Measurements from ENCODE around the gene CHMP1B. TPM values are rescaled to one million over a fixed set of nuclear protein-coding genes. Genes with fewer than 3 reads are reported as not detected.

CHMP1B gene
- total RNA-seq, 2 experiments from 2014 or later, result 64.4 to 67.4 TPM

- no peaks in the 10 kb centered on the region for H3K9me3 Mint-ChIP-seq
- no peak for TF ChIP-seq CTCF (IDR thresholded peaks at IDR 0.05)
- intact Hi-C loops (cut with DNase I, micrococcal nuclease), result no loop called here
- H3K27ac Mint-ChIP-seq, result no peak overlapping the region
- no peaks in the 10 kb centered on the region for H3K4me1 ChIP-seq (ENCODE audit: insufficient read depth, low read length)
- ATAC-seq (ENCODE audit: poor library complexity) (no peak), DNase-seq (no peak)
- ChIA-PET CTCF (no interaction called here), POLR2A (no interaction called here)
- peaks cover 0 to 2% of the 10 kb centered on the region in 2 experiments for H3K27me3 ChIP-seq (ENCODE audit: control insufficient read depth in 1 of 2, insufficient read depth in 2 of 2, low read length in 2 of 2)
- H3K9me3 ChIP-seq (ENCODE audit: control insufficient read depth in 1 of 2, insufficient read depth in 1 of 2, low read length in 2 of 2), result no peaks in the 10 kb centered on the region
- peaks cover 7% of the 10 kb centered on the region for H3K27me3 Mint-ChIP-seq
- no peak overlapping the region for H3K4me3 ChIP-seq (ENCODE audit: low read length)
- H3K4me1 Mint-ChIP-seq (ENCODE audit: low read depth), result no peaks in the 10 kb centered on the region
- no peaks in the 10 kb centered on the region for H3K36me3 Mint-ChIP-seq (ENCODE audit: low read depth)
- H3K4me3 Mint-ChIP-seq, result no peak overlapping the region
- no peaks in the 10 kb centered on the region for H3K36me3 ChIP-seq (ENCODE audit: insufficient read depth, low read length)
- no peak overlapping the region for H3K27ac ChIP-seq (ENCODE audit: low read depth in 1 of 2, low read length in 2 of 2)
Measured at GRCh38 chr18:11861583-11862288, 10.5 kb downstream of the CHMP1B start.

GRCh38 chr18:11862468-11863137 lies 11.4 kb downstream of the CHMP1B start:
- ATAC-seq (ENCODE audit: poor library complexity) (no peak), DNase-seq (no peak)
- no peak overlapping the region for H3K4me3 Mint-ChIP-seq
- no peak overlapping the region for H3K4me3 ChIP-seq (ENCODE audit: low read length)
- no peak overlapping the region for H3K27ac ChIP-seq (ENCODE audit: low read depth in 1 of 2, low read length in 2 of 2)
- H3K9me3 Mint-ChIP-seq, result no peaks in the 10 kb centered on the region
- ChIA-PET CTCF (no interaction called here), POLR2A (no interaction called here)
- no peaks in the 10 kb centered on the region for H3K36me3 Mint-ChIP-seq (ENCODE audit: low read depth)
- intact Hi-C loops (cut with DNase I, micrococcal nuclease), result no loop called here
- no peaks in the 10 kb centered on the region for H3K36me3 ChIP-seq (ENCODE audit: insufficient read depth, low read length)
- peaks cover 0 to 2% of the 10 kb centered on the region in 2 experiments for H3K27me3 ChIP-seq (ENCODE audit: control insufficient read depth in 1 of 2, insufficient read depth in 2 of 2, low read length in 2 of 2)
- no peaks in the 10 kb centered on the region for H3K9me3 ChIP-seq (ENCODE audit: control insufficient read depth in 1 of 2, insufficient read depth in 1 of 2, low read length in 2 of 2)
- H3K27ac Mint-ChIP-seq, result no peak overlapping the region
- peaks cover 10% of the 10 kb centered on the region for H3K27me3 Mint-ChIP-seq
- no peaks in the 10 kb centered on the region for H3K4me1 Mint-ChIP-seq (ENCODE audit: low read depth)
- no peak for TF ChIP-seq CTCF (IDR thresholded peaks at IDR 0.05)
- H3K4me1 ChIP-seq (ENCODE audit: insufficient read depth, low read length), result no peaks in the 10 kb centered on the region

- CTCF ChIA-PET, result no interaction called here
Measured at GRCh38 chr18:11864471-11864870, 13.3 kb downstream of the CHMP1B start.

More at GRCh38 chr18:11864471-11864870, 13.3 kb downstream of the CHMP1B start:
- no peak for ATAC-seq (ENCODE audit: poor library complexity)
- Histone ChIP-seq H3K36me3 (ENCODE audit: insufficient read depth, low read length) (no peaks in the 10 kb centered on the region), H3K9me3 (ENCODE audit: control insufficient read depth in 1 of 2, insufficient read depth in 1 of 2, low read length in 2 of 2) (no peaks in the 10 kb centered on the region), H3K4me3 (ENCODE audit: low read length) (no peak overlapping the region), H3K4me1 (ENCODE audit: insufficient read depth, low read length) (no peaks in the 10 kb centered on the region), H3K27me3 (ENCODE audit: control insufficient read depth in 1 of 2, insufficient read depth in 2 of 2, low read length in 2 of 2) (peaks cover 0 to 2% of the 10 kb centered on the region in 2 experiments), H3K27ac (ENCODE audit: low read depth in 1 of 2, low read length in 2 of 2) (no peak overlapping the region)
- intact Hi-C loops (cut with DNase I, micrococcal nuclease), result no loop called here
- peaks cover 10% of the 10 kb centered on the region for H3K27me3 Mint-ChIP-seq
- no peak overlapping the region for H3K27ac Mint-ChIP-seq
- no peaks in the 10 kb centered on the region for H3K9me3 Mint-ChIP-seq
- no peak for TF ChIP-seq CTCF (IDR thresholded peaks at IDR 0.05)
- no peaks in the 10 kb centered on the region for H3K4me1 Mint-ChIP-seq (ENCODE audit: low read depth)
- H3K36me3 Mint-ChIP-seq (ENCODE audit: low read depth), result no peaks in the 10 kb centered on the region
- POLR2A ChIA-PET, result interaction anchor here (1.0 kb wide), 1 partner anchor 12 kb away, joined by 3 read pairs; no protein-coding TSS in a partner anchor
- DNase-seq, result no peak
- no peak overlapping the region for H3K4me3 Mint-ChIP-seq

Measured in CD4-positive, alpha-beta T cell (primary cell).